ENCODE measurements around the gene MSI2. TPM values are rescaled to one million over a fixed set of nuclear protein-coding genes. Genes with fewer than 3 reads are reported as not detected.

MSI2 gene
- total RNA-seq, 1 experiment from 2014 or later = 174 TPM

GRCh38 chr17:57556320-57556719 lies 300.0 kb downstream of the MSI2 start:
- Histone ChIP-seq H3K27me3 (replicated peaks; ENCODE audit: control insufficient read depth, insufficient read depth, low read length) (no peaks in the 10 kb centered on the region), H3K4me1 (peaks cover 59% of the 10 kb centered on the region), H3K36me3 (ENCODE audit: control insufficient read depth, insufficient read depth, low read length) (peaks cover 2% of the 10 kb centered on the region; the same call in 1 of the 2 replicates), H3K9me3 (no peaks in the 10 kb centered on the region), H3K4me3 (ENCODE audit: low read depth, low read length) (no peak overlapping the region)
- peak overlapping the region; percentile 56 for H3K27ac Mint-ChIP-seq (ENCODE audit: unreplicated experiment)
- TF ChIP-seq CTCF (IDR thresholded peaks at IDR 0.05; ENCODE audit: insufficient read depth in 1 of 2, low read depth in 1 of 2, low read length in 1 of 2, severe bottlenecking in 1 of 2, unreplicated experiment in 1 of 2) = no peak
- no peak overlapping the region for H3K4me3 Mint-ChIP-seq (ENCODE audit: unreplicated experiment)
- no peaks in the 10 kb centered on the region for H3K27me3 Mint-ChIP-seq (ENCODE audit: insufficient read depth, unreplicated experiment)
- ChIA-PET CTCF (interaction anchor here (0.5 kb wide), 1 partner anchor 117 kb away, joined by 5 read pairs; no protein-coding TSS in a partner anchor), POLR2A (no interaction called here)
- no TSS peak for BruUV-seq (replicated peaks)
- DNase-seq = no peak
- peaks cover 36% of the 10 kb centered on the region for H3K4me1 Mint-ChIP-seq (ENCODE audit: low read depth, unreplicated experiment)
- intact Hi-C loops (cut with micrococcal nuclease; ENCODE audit: unreplicated experiment) = no loop called here
- H3K9me3 Mint-ChIP-seq (ENCODE audit: unreplicated experiment) = no peaks in the 10 kb centered on the region
- H3K36me3 Mint-ChIP-seq (ENCODE audit: insufficient read depth, unreplicated experiment) = peaks cover 56% of the 10 kb centered on the region

GRCh38 chr17:57556977-57557376 lies 300.7 kb downstream of the MSI2 start:
- TF ChIP-seq CTCF (IDR thresholded peaks at IDR 0.05; ENCODE audit: insufficient read depth in 1 of 2, low read depth in 1 of 2, low read length in 1 of 2, severe bottlenecking in 1 of 2, unreplicated experiment in 1 of 2) = no peak
- Mint-ChIP-seq H3K9me3 (ENCODE audit: unreplicated experiment) (no peaks in the 10 kb centered on the region), H3K27ac (ENCODE audit: unreplicated experiment) (no peak overlapping the region), H3K27me3 (ENCODE audit: insufficient read depth, unreplicated experiment) (no peaks in the 10 kb centered on the region), H3K4me1 (ENCODE audit: low read depth, unreplicated experiment) (peaks cover 43% of the 10 kb centered on the region), H3K4me3 (ENCODE audit: unreplicated experiment) (no peak overlapping the region), H3K36me3 (ENCODE audit: insufficient read depth, unreplicated experiment) (peaks cover 62% of the 10 kb centered on the region)
- intact Hi-C loops (cut with micrococcal nuclease; ENCODE audit: unreplicated experiment) = no loop called here
- no peaks in the 10 kb centered on the region for H3K9me3 ChIP-seq
- no peaks in the 10 kb centered on the region for H3K27me3 ChIP-seq (replicated peaks; ENCODE audit: control insufficient read depth, insufficient read depth, low read length)
- H3K4me3 ChIP-seq (ENCODE audit: low read depth, low read length) = no peak overlapping the region
- no peak for DNase-seq
- CTCF ChIA-PET = interaction anchor here (0.5 kb wide), 1 partner anchor 117 kb away, joined by 5 read pairs; no protein-coding TSS in a partner anchor
- peaks cover 2% of the 10 kb centered on the region; the same call in 1 of the 2 replicates for H3K36me3 ChIP-seq (ENCODE audit: control insufficient read depth, insufficient read depth, low read length)
- H3K4me1 ChIP-seq = peaks cover 65% of the 10 kb centered on the region
- POLR2A ChIA-PET = interaction anchor here (0.6 kb wide), 1 partner anchor 112 kb away, joined by 3 read pairs; no protein-coding TSS in a partner anchor
- BruUV-seq (replicated peaks) = no TSS peak

- Mint-ChIP-seq H3K4me1 (ENCODE audit: low read depth, unreplicated experiment) (peaks cover 47% of the 10 kb centered on the region), H3K36me3 (ENCODE audit: insufficient read depth, unreplicated experiment) (peaks cover 62% of the 10 kb centered on the region), H3K4me3 (ENCODE audit: unreplicated experiment) (no peak overlapping the region), H3K27ac (ENCODE audit: unreplicated experiment) (peak overlapping the region; percentile 42), H3K27me3 (ENCODE audit: insufficient read depth, unreplicated experiment) (no peaks in the 10 kb centered on the region), H3K9me3 (ENCODE audit: unreplicated experiment) (no peaks in the 10 kb centered on the region)
- ChIA-PET POLR2A (interaction anchor here (0.6 kb wide), 1 partner anchor 112 kb away, joined by 3 read pairs; no protein-coding TSS in a partner anchor), CTCF (no interaction called here)
- H3K4me1 ChIP-seq = peaks cover 70% of the 10 kb centered on the region
- peaks cover 2% of the 10 kb centered on the region; the same call in 1 of the 2 replicates for H3K36me3 ChIP-seq (ENCODE audit: control insufficient read depth, insufficient read depth, low read length)
- DNase-seq = no peak
- TF ChIP-seq CTCF (IDR thresholded peaks at IDR 0.05; ENCODE audit: insufficient read depth in 1 of 2, low read depth in 1 of 2, low read length in 1 of 2, severe bottlenecking in 1 of 2, unreplicated experiment in 1 of 2) = no peak
- H3K4me3 ChIP-seq (ENCODE audit: low read depth, low read length) = no peak overlapping the region
- intact Hi-C loops (cut with micrococcal nuclease; ENCODE audit: unreplicated experiment) = no loop called here
- no peaks in the 10 kb centered on the region for H3K27me3 ChIP-seq (replicated peaks; ENCODE audit: control insufficient read depth, insufficient read depth, low read length)
- no TSS peak for BruUV-seq (replicated peaks)
- H3K9me3 ChIP-seq = no peaks in the 10 kb centered on the region
These were observed 301.1 kb downstream of the MSI2 start for GRCh38 chr17:57557416-57557815.
